Hepatocyte (in vitro differentiated cells): Measurements from ENCODE around the gene ADCY4.

Experiments used
- EZH2 ChIP-seq: fragments of 200-600 bp; sonication (generic); IDR thresholded peaks from 2 replicates; pipeline ENCODE4 v1.6.1; 2016; ENCODE audit warnings: antibody characterized with exemption, mild to moderate bottlenecking, borderline replicate concordance
- EZH2phosphoT487 ChIP-seq: fragments of 200-600 bp; sonication (generic); IDR thresholded peaks from one replicate; pipeline ENCODE4 v1.6.1; 2018; ENCODE audit warnings: antibody characterized with exemption, mild to moderate bottlenecking, low read depth, moderate library complexity; ENCODE audit not compliant: unreplicated experiment, severe bottlenecking
- TF ChIP-seq, protein P1 (sequence below): fragments of 200-600 bp; sonication (generic); IDR thresholded peaks from 2 replicates; pipeline ENCODE4 v1.5.1; 2016; ENCODE audit warnings: antibody characterized with exemption, mild to moderate bottlenecking; ENCODE audit not compliant: poor library complexity

- TF ChIP-seq, protein P1, sequence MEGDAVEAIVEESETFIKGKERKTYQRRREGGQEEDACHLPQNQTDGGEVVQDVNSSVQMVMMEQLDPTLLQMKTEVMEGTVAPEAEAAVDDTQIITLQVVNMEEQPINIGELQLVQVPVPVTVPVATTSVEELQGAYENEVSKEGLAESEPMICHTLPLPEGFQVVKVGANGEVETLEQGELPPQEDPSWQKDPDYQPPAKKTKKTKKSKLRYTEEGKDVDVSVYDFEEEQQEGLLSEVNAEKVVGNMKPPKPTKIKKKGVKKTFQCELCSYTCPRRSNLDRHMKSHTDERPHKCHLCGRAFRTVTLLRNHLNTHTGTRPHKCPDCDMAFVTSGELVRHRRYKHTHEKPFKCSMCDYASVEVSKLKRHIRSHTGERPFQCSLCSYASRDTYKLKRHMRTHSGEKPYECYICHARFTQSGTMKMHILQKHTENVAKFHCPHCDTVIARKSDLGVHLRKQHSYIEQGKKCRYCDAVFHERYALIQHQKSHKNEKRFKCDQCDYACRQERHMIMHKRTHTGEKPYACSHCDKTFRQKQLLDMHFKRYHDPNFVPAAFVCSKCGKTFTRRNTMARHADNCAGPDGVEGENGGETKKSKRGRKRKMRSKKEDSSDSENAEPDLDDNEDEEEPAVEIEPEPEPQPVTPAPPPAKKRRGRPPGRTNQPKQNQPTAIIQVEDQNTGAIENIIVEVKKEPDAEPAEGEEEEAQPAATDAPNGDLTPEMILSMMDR = no peak
- TF ChIP-seq EZH2phosphoT487 (no peak), EZH2 (no peak)
Observed at GRCh38 chr14:24317141-24317928, 17.5 kb downstream of the ADCY4 start.
